WERI-Rb-1 (cell line): ENCODE measurements around the gene PSMB11.

Experiments used
- DNase-seq: peaks from one replicate; pipeline ENCODE4 v3.0.0-alpha.2; 2020
- H3K27ac ChIP-seq: fragments of 250-450 bp; sonication (Bioruptor Pico); 2 replicates; pipeline ENCODE4 v1.5.1; 2020; ENCODE audit warnings: mild to moderate bottlenecking, moderate library complexity
- H3K27me3 ChIP-seq: fragments of 250-450 bp; sonication (Bioruptor Pico); 2 replicates; pipeline ENCODE4 v1.5.1; 2021; ENCODE audit warnings: mild to moderate bottlenecking, low read depth, moderate library complexity; ENCODE audit not compliant: insufficient read depth, severe bottlenecking
- H3K36me3 ChIP-seq: fragments of 250-450 bp; sonication (Bioruptor Pico); 2 replicates; pipeline ENCODE4 v1.5.1; 2020; ENCODE audit warnings: mild to moderate bottlenecking, moderate library complexity
- H3K4me3 ChIP-seq: 2 replicates; pipeline ENCODE4 v1.5.1; 2011; ENCODE audit warnings: low read depth, mild to moderate bottlenecking, control low read depth, low read length
- H3K9me3 ChIP-seq: fragments of 250-450 bp; sonication (Bioruptor Pico); 2 replicates; pipeline ENCODE4 v1.5.1; 2021; ENCODE audit warnings: mild to moderate bottlenecking, moderate library complexity; ENCODE audit not compliant: severe bottlenecking
- TF ChIP-seq, protein P1 (sequence below): IDR thresholded peaks from 2 replicates; pipeline ENCODE4 v1.5.1; 2011; ENCODE audit warnings: low read depth, mild to moderate bottlenecking, control low read depth, inconsistent platforms, low read length

PSMB11 gene

DNA sequence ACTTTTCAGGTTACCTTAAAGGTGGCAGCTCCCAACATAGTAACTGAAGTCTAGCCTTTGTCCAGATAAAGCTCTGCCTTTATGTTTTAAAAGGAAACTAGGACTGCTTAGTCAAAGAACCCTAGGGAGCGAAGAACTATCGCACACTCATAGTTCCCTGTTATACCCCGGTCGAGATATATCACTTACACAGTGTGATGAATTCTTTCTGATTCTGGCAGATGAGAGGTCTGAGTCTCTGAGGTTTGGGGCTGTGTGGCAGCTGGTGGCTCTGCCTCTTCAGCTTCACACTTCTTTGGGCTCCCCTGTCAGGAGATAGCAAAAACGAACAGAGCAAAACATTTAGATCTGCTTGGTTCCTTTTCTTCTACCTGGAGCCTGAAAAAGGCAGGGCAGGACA is 36.0 kb downstream of the PSMB11 start:
- TF ChIP-seq, protein P1, sequence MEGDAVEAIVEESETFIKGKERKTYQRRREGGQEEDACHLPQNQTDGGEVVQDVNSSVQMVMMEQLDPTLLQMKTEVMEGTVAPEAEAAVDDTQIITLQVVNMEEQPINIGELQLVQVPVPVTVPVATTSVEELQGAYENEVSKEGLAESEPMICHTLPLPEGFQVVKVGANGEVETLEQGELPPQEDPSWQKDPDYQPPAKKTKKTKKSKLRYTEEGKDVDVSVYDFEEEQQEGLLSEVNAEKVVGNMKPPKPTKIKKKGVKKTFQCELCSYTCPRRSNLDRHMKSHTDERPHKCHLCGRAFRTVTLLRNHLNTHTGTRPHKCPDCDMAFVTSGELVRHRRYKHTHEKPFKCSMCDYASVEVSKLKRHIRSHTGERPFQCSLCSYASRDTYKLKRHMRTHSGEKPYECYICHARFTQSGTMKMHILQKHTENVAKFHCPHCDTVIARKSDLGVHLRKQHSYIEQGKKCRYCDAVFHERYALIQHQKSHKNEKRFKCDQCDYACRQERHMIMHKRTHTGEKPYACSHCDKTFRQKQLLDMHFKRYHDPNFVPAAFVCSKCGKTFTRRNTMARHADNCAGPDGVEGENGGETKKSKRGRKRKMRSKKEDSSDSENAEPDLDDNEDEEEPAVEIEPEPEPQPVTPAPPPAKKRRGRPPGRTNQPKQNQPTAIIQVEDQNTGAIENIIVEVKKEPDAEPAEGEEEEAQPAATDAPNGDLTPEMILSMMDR: no peak
- peaks cover 91% of the 10 kb centered on the region for H3K36me3 ChIP-seq
- no peaks in the 10 kb centered on the region for H3K9me3 ChIP-seq
- H3K27me3 ChIP-seq: no peaks in the 10 kb centered on the region
- no peak overlapping the region for H3K4me3 ChIP-seq
- peak overlapping the region; percentile 13; the same call in 1 of the 2 replicates for H3K27ac ChIP-seq
- no peak for DNase-seq

DNA sequence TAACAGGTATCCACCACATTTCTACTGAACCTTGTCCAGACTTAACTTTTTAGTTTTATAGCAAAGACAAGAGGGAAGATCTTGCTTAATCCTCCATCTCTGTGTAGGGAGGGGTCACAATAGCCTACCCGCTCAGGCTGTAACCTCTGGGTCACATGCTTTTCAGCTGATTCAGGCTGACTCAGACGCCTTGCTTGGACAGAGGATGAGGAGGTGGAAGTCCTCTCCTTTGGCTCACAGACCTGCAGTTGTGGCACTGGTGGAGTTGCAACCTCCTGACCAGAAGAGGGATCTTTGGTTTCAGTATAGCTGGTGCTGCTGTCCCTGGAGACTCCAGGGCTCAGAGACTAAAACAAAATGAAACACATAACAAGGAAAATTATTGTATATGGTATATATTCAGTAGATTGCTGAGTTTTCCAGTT is 36.7 kb downstream of the PSMB11 start:
- Histone ChIP-seq H3K4me3 (no peak overlapping the region), H3K9me3 (no peaks in the 10 kb centered on the region), H3K27me3 (no peaks in the 10 kb centered on the region), H3K27ac (no peak overlapping the region), H3K36me3 (peaks cover 94% of the 10 kb centered on the region)
- TF ChIP-seq, protein P1: no peak
- peak; percentile 54 for DNase-seq

DNA sequence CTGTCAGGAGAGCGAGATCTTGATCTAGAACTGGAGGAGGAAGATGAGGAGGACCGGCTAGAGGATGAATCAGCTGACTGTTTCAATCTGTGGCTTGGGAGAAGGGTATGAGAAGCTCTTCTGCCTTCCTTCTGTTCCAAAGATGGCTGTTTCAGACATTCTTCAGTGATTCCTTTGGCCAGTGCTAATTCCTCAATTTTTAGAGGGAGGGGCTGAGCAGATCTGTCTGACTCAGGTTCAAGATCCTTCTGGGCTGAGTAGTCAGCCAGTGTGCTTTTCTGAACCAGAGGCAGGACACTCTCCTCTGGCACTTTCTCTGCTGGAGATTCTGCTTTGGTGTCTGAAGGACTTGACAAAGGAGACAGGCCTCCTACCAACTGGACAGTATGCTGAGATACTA is 37.7 kb downstream of the PSMB11 start:
- Histone ChIP-seq H3K27me3 (no peaks in the 10 kb centered on the region), H3K9me3 (no peaks in the 10 kb centered on the region), H3K27ac (no peak overlapping the region), H3K4me3 (no peak overlapping the region), H3K36me3 (peaks cover 93% of the 10 kb centered on the region)
- no peak for DNase-seq
- TF ChIP-seq, protein P1: no peak

DNA sequence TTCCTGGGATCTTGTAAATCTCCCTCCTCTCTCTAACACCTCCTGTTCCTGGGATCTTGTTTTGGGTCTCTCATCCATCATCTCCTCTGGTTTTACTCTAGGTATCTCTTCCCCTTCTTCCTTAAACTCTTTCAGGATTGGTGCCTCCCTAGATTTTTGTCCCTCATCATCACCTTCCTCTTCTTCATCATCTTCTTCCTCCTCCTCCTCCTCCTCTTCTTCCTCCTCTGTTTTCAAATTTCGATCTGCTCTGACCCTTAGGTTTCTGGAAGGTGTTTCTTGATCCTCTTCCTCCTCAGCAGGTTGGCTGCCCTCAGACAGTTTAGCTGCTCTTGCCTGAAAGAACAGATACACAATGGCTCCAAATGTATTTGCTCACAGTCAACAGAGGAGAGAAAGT is 38.5 kb downstream of the PSMB11 start:
- no peaks in the 10 kb centered on the region for H3K27me3 ChIP-seq
- H3K4me3 ChIP-seq: no peak overlapping the region
- no peak for DNase-seq
- no peaks in the 10 kb centered on the region for H3K9me3 ChIP-seq
- no peak overlapping the region for H3K27ac ChIP-seq
- TF ChIP-seq, protein P1: no peak
- peaks cover 97% of the 10 kb centered on the region for H3K36me3 ChIP-seq

DNA sequence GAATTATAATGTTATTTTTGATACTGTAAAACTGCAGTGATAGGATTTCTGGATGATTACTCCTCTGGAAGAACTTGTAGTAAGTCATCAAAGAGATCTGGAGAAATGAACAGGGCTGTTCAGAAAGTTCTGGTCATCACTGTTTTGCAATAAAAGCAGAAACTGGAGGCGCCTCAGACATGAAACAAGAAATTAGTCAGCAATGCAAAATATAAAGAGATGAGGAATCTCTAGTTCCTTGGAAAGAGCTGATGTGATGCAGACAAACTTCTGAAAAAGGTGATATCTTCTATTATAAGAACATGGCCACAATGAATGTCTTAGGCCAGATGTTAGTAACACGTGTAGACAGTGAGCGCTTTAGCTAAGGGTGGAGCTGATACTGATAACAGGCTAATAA is 43.4 kb downstream of the PSMB11 start:
- no peaks in the 10 kb centered on the region for H3K9me3 ChIP-seq
- TF ChIP-seq, protein P1: no peak
- H3K27ac ChIP-seq: no peak overlapping the region
- H3K27me3 ChIP-seq: no peaks in the 10 kb centered on the region
- DNase-seq: no peak
- H3K4me3 ChIP-seq: no peak overlapping the region
- H3K36me3 ChIP-seq: peaks cover 87% of the 10 kb centered on the region

DNA sequence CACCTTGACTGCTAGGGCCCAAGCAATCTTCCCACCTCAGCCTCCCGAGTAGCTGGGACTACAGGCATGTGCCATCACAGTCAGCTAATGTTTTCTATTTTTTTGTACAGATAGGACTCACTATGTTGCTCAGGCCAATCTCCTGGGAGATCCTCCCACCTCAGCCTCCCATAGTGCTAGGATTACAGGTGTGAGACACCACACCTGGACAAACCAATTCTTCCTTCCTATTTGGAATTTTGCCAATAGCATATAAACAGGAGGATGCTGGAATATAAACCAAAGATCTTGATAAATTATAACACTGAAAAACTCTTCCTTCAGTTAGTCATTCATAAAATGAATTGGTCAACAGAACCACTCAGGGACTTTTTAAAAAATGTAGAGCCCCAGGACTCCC is 44.6 kb downstream of the PSMB11 start:
- no peak overlapping the region for H3K4me3 ChIP-seq
- TF ChIP-seq, protein P1: no peak
- H3K27me3 ChIP-seq: no peaks in the 10 kb centered on the region
- H3K36me3 ChIP-seq: peaks cover 85% of the 10 kb centered on the region
- DNase-seq: no peak
- H3K9me3 ChIP-seq: no peaks in the 10 kb centered on the region
- H3K27ac ChIP-seq: no peak overlapping the region
